Colonic mucosa (tissue), 4 donors: ENCODE data around the gene ALX4. TPM values are rescaled to one million over a fixed set of nuclear protein-coding genes. Genes with fewer than 3 reads are reported as not detected.

Experiments
- DNase-seq: peaks from one replicate; pipeline ENCODE4 v3.0.0-alpha.2; 2020
- H3K27ac ChIP-seq: fragments of 200-600 bp; one replicate; pipeline ENCODE4 v1.8.0; 2021
- H3K27me3 ChIP-seq: fragments of 200-600 bp; one replicate; pipeline ENCODE4 v1.8.0; 2021
- H3K36me3 ChIP-seq: fragments of 200-600 bp; one replicate; pipeline ENCODE4 v1.8.0; 2021
- H3K4me1 ChIP-seq: fragments of 200-600 bp; one replicate; pipeline ENCODE4 v1.8.0; 2021; ENCODE audit warnings: mild to moderate bottlenecking
- H3K4me3 ChIP-seq: fragments of 200-600 bp; one replicate; pipeline ENCODE4 v1.8.0; 2021
- H3K9ac ChIP-seq, 2 donors: one replicate each; pipeline ENCODE4 v1.7.0; 2013; ENCODE audit warnings: control low read depth in 2 of 2, low read depth in 2 of 2, low read length in 2 of 2
- H3K9me3 ChIP-seq: fragments of 200-600 bp; one replicate; pipeline ENCODE4 v1.8.0; 2021
- CTCF ChIP-seq: fragments of 200-600 bp; IDR thresholded peaks from one replicate; pipeline ENCODE4 v1.8.0; 2022; ENCODE audit warnings: antibody characterized with exemption, mild to moderate bottlenecking
- intact Hi-C: fragments of 100-400 bp; cut with DNase I; formaldehyde crosslinking; loops from one replicate; pipeline ENCODE4 v1.14.1; 2022
- total RNA-seq, 2 donors: library from RNA; stranded (reverse); fragmentation: NEBNext Ultra II Directional in 1 of 2; extraction: Animal tissue kit (Norgen Biotek cat#: 25700) in 1 of 2; gene quantifications; one replicate each; pipeline ENCODE4 v1.2.1, GENCODE V29; 2021
- donor health status: healthy.
- donor health status: DM: no; HTN: no; CAD: no.
- donor health status: DM: no; HTN: no; CAD: no.

Gene ALX4
- total RNA-seq, 2 donors from 2014 or later = not detected

- Histone ChIP-seq H3K36me3 (no peaks in the 10 kb centered on the region), H3K4me3 (peak overlapping the region; percentile 56), H3K27ac (no peak overlapping the region), H3K27me3 (peaks cover 80% of the 10 kb centered on the region), H3K9ac (no peak overlapping the region), H3K9me3 (no peaks in the 10 kb centered on the region), H3K4me1 (peaks cover 6% of the 10 kb centered on the region)
- no peak for TF ChIP-seq CTCF
- no peak for DNase-seq
- intact Hi-C loops = loop anchor here (10.0 kb wide), 1 partner anchor 310 kb away; no protein-coding TSS in a partner anchor
Measured at GRCh38 chr11:44305026-44305469, 4.9 kb downstream of the ALX4 start.

GRCh38 chr11:44304091-44305025 is 5.6 kb downstream of the ALX4 start:
- Histone ChIP-seq H3K9me3 (no peaks in the 10 kb centered on the region), H3K4me3 (no peak overlapping the region), H3K27ac (no peak overlapping the region), H3K27me3 (peaks cover 74% of the 10 kb centered on the region), H3K36me3 (no peaks in the 10 kb centered on the region), H3K9ac (no peak overlapping the region), H3K4me1 (peaks cover 6% of the 10 kb centered on the region)
- no peak for DNase-seq
- TF ChIP-seq CTCF = no peak
- intact Hi-C loops = loop anchor here (10.0 kb wide), 1 partner anchor 310 kb away; no protein-coding TSS in a partner anchor

GRCh38 chr11:44303401-44303938 is 6.5 kb downstream of the ALX4 start:
- H3K27ac ChIP-seq = no peak overlapping the region
- DNase-seq = no peak
- no peak for TF ChIP-seq CTCF
- intact Hi-C loops = loop anchor here (10.0 kb wide), 1 partner anchor 311 kb away; no protein-coding TSS in a partner anchor
- H3K4me3 ChIP-seq = no peak overlapping the region
- H3K4me1 ChIP-seq = peaks cover 6% of the 10 kb centered on the region
- H3K9ac ChIP-seq = no peak overlapping the region
- H3K27me3 ChIP-seq = peaks cover 65% of the 10 kb centered on the region
- no peaks in the 10 kb centered on the region for H3K9me3 ChIP-seq
- no peaks in the 10 kb centered on the region for H3K36me3 ChIP-seq

DNA sequence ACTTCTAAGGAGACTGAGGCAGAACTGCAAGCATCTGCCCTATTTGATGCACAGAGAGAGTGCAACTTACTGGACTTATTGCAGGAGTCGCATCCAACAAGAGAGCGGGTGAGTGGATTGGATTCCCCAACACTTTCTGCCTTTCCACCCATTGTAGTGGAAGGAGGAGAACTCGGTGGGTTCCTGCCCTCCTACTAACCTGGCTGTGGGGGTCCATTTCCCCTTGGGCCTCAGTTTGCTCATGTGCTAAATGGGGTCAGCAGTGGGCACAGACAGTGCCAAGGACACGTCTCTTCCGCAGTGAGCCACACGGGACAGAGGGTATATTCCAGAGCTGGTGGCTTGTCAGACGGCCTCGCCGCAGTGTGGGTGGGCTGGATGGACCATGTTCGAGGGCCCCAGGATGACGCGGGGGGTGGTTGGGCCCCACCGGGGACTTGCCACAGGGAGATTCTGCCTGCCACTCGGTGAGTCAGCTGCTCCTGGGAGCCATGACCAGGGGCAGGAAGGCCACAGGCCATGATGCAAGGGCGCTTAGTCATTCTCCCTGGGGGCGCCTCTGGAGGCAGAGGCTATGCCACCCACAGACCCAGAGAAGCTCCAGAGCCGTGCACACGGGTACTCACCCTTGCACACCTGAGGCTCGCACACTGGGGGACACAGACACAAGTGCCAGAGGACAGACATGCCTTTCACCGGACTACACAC is 8.2 kb downstream of the ALX4 start:
- no peak overlapping the region for H3K4me3 ChIP-seq
- H3K27ac ChIP-seq = no peak overlapping the region
- H3K9ac ChIP-seq = no peak overlapping the region
- peaks cover 6% of the 10 kb centered on the region for H3K4me1 ChIP-seq
- H3K27me3 ChIP-seq = peaks cover 47% of the 10 kb centered on the region
- intact Hi-C loops = loop anchor here (10.0 kb wide), 1 partner anchor 313 kb away; no protein-coding TSS in a partner anchor
- TF ChIP-seq CTCF = no peak
- H3K36me3 ChIP-seq = no peaks in the 10 kb centered on the region
- DNase-seq = no peak
- no peaks in the 10 kb centered on the region for H3K9me3 ChIP-seq

DNA sequence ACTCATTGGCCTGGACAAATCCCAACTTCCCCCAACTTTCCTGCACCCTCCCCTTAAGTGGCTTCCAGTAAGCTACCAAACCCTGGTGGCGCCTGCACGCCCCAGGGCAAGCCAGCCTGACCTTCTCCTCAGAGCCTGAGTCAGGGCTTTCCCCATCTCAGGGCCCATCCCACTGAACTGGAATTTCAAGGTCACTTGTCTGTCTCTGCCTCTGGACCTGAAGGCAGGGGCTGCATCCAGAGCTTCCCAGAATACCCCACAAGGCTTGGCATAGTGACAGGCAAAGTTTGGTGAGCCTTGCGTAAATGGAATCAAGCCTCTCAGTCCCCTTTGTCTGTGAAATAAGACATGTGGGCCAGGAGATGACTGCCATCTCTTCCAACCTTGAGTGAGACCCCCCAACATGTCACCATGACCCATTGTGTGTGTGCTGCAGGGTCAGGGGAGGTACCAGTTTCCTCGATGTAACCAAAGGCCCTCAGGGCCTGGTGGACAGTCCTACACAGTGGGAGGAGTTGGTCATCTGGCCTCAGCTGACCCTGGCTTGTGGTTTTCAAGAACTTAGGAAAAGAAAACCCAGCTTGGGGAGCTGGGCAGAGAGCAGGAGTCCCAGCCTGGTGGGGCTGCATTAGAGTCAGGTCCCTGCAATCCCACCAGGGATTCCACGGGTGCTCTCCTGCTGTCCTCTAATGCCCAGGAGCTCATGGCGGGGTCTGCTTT is 8.9 kb downstream of the ALX4 start:
- H3K27ac ChIP-seq = no peak overlapping the region
- no peak for TF ChIP-seq CTCF
- peaks cover 40% of the 10 kb centered on the region for H3K27me3 ChIP-seq
- H3K9ac ChIP-seq = no peak overlapping the region
- intact Hi-C loops = loop anchor here (10.0 kb wide), 1 partner anchor 314 kb away; no protein-coding TSS in a partner anchor
- no peak for DNase-seq
- H3K4me3 ChIP-seq = no peak overlapping the region
- H3K9me3 ChIP-seq = no peaks in the 10 kb centered on the region
- peaks cover 6% of the 10 kb centered on the region for H3K4me1 ChIP-seq
- no peaks in the 10 kb centered on the region for H3K36me3 ChIP-seq
